HepG2 (cell line): ENCODE data around the gene ARHGAP45. TPM values are rescaled to one million over a fixed set of nuclear protein-coding genes. Genes with fewer than 3 reads are reported as not detected.

Source experiments
- ATAC-seq: fragments of 200-7000 bp; cut with Tn5 transposase; 3 replicates; pipeline ENCODE4 v1.9.1; 2020; ENCODE audit warnings: mild to moderate bottlenecking, moderate library complexity
- BruUV-seq: library from RNA; stranded (reverse); fragments of 400-500 nt; replicated peaks from 2 replicates; lab custom pipeline; 2021; lab: Mats Ljungman, UMichigan
- CTCF ChIA-PET: fragments of 300-600 bp; formaldehyde crosslinking; extraction: SDS; loops from one replicate; lab custom pipeline; 2021; ENCODE audit warnings: low total read pairs, inconsistent platforms, low intra/inter-chr PET ratio; lab: Yijun Ruan, JAX
- POLR2A ChIA-PET: fragments of 350-600 bp; sonication (Branson Sonifier 250); formaldehyde crosslinking; loops from one replicate; lab custom pipeline; 2020; ENCODE audit warnings: antibody characterized with exemption, inconsistent platforms; lab: Yijun Ruan, JAX
- DNase-seq: peaks from one replicate; pipeline ENCODE4 v3.0.0-alpha.2; 2015; ENCODE audit warnings: low spot score
- FAIRE-seq: peaks from 3 replicates; lab custom pipeline; 2011; peaks lifted over from hg19 to GRCh38; lab: Jason Lieb, UNC
- H2AFZ ChIP-seq: one replicate; pipeline ENCODE4 v1.6.1; 2011; ENCODE audit warnings: low read length, inconsistent platforms
- H3K27ac ChIP-seq: fragments of 300-600 bp; 3 replicates; pipeline ENCODE4 v1.8.0; 2011; ENCODE audit warnings: mixed run types, mild to moderate bottlenecking, mixed read lengths, low read length, inconsistent platforms; ENCODE audit not compliant: insufficient read depth; ENCODE audit errors: extremely low read length
- H3K27me3 ChIP-seq, 2 experiments: fragments of 200-600 bp in 1 of 2; 2 replicates in 1 of 2; 3 replicates in 1 of 2; pipeline versions ENCODE4 v1.6.0 to v1.8.0; 2011; ENCODE audit warnings: low read length in 2 of 2, mild to moderate bottlenecking in 2 of 2, moderate library complexity in 2 of 2, inconsistent platforms in 1 of 2; ENCODE audit not compliant: insufficient read depth in 2 of 2, control insufficient read depth in 1 of 2
- H3K36me3 ChIP-seq, 2 experiments: fragments of 200-600 bp in 1 of 2; replicated peaks in 1 of 2; 2 replicates in 1 of 2; 3 replicates in 1 of 2; pipeline versions ENCODE4 v1.5.1 to v1.8.0; 2011; ENCODE audit warnings: low read length in 2 of 2, inconsistent platforms in 1 of 2; ENCODE audit not compliant: insufficient read depth in 2 of 2, control insufficient read depth in 1 of 2
- H3K4me1 ChIP-seq: 2 replicates; pipeline ENCODE4 v1.5.1; 2012; ENCODE audit warnings: low read length, inconsistent platforms; ENCODE audit not compliant: insufficient read depth
- H3K4me2 ChIP-seq: 2 replicates; pipeline ENCODE4 v1.6.0; 2011; ENCODE audit warnings: low read depth, low read length, inconsistent platforms
- H3K4me3 ChIP-seq, 3 experiments: fragments of 200-600 bp in 1 of 3; sonication (generic), shearing (Covaris generic) in 1 of 3; replicated peaks in 1 of 3; 2 replicates each; pipeline ENCODE4 v1.5.1; 2011 to 2016; ENCODE audit warnings: low read length in 3 of 3, inconsistent platforms in 2 of 3, low read depth in 2 of 3, mild to moderate bottlenecking in 2 of 3, control low read depth in 1 of 3, mixed read lengths in 1 of 3; ENCODE audit not compliant: insufficient read depth in 1 of 3
- H3K79me2 ChIP-seq: one replicate; pipeline ENCODE4 v1.6.1; 2011; ENCODE audit warnings: low read length, inconsistent platforms; ENCODE audit not compliant: insufficient read depth
- H3K9ac ChIP-seq: 2 replicates; pipeline ENCODE4 v1.6.0; 2011; ENCODE audit warnings: mild to moderate bottlenecking, low read depth, low read length, inconsistent platforms; ENCODE audit not compliant: insufficient read depth
- H3K9me3 ChIP-seq: 2 replicates; pipeline ENCODE4 v1.5.1; 2012; ENCODE audit warnings: mild to moderate bottlenecking, low read length
- H4K20me1 ChIP-seq: 2 replicates; pipeline ENCODE4 v1.6.0; 2011; ENCODE audit warnings: inconsistent platforms, mild to moderate bottlenecking, low read length, moderate library complexity; ENCODE audit not compliant: insufficient read depth
- DNMT3B ChIP-seq: conservative IDR thresholded peaks from 2 replicates; pipeline ENCODE4 v1.6.1; 2016; ENCODE audit warnings: missing biosample characterization, control low read depth
- GMEB1 ChIP-seq: sonication (generic); formaldehyde crosslinking; IDR thresholded peaks from 2 replicates; pipeline ENCODE4 v1.5.1; 2020; ENCODE audit warnings: missing genetic modification reagents, mild to moderate bottlenecking, borderline replicate concordance
- HMGA1 ChIP-seq: sonication (generic); formaldehyde crosslinking; conservative IDR thresholded peaks from 2 replicates; pipeline ENCODE4 v1.4.0; 2020; ENCODE audit warnings: missing genetic modification reagents
- NFE2 ChIP-seq: sonication (generic); formaldehyde crosslinking; IDR thresholded peaks from 2 replicates; pipeline ENCODE4 v1.4.0; 2020; ENCODE audit warnings: missing genetic modification reagents
- SRSF9 ChIP-seq: fragments of 200-400 bp; formaldehyde crosslinking; IDR thresholded peaks from 2 replicates; pipeline ENCODE4 v1.6.1; 2018; ENCODE audit warnings: borderline replicate concordance, mild to moderate bottlenecking, low read depth, low read length; ENCODE audit not compliant: insufficient read depth, poor library complexity, severe bottlenecking
- ZBTB38 ChIP-seq: sonication (generic); formaldehyde crosslinking; IDR thresholded peaks from 2 replicates; pipeline ENCODE4 v1.5.1; 2020; ENCODE audit warnings: mild to moderate bottlenecking, missing genetic modification reagents
- ZBTB44 ChIP-seq: sonication (generic); formaldehyde crosslinking; IDR thresholded peaks from 2 replicates; pipeline ENCODE4 v1.4.0; 2020; ENCODE audit warnings: missing genetic modification reagents
- ZBTB8A ChIP-seq: sonication (generic); formaldehyde crosslinking; IDR thresholded peaks from 2 replicates; pipeline ENCODE4 v1.4.0; 2020; ENCODE audit warnings: mild to moderate bottlenecking, low read depth, missing genetic modification reagents, borderline replicate concordance
- ZNF282 ChIP-seq: fragments of 450-650 bp; IDR thresholded peaks from 2 replicates; pipeline ENCODE4 v1.6.1; 2018; ENCODE audit not compliant: partially characterized antibody
- ZNF572 ChIP-seq: sonication (generic); formaldehyde crosslinking; IDR thresholded peaks from 2 replicates; pipeline ENCODE4 v1.5.1; 2020; ENCODE audit warnings: mild to moderate bottlenecking, missing genetic modification reagents
- whole genome bisulfite sequencing: methylation state at CpG from one replicate; pipeline ENCODE4 v1.1.6; 2017; ENCODE audit warnings: low lambda C conversion rate; 5-methylcytosine and 5-hydroxymethylcytosine counted together
- in situ Hi-C: cut with HindIII; loops from 2 replicates; pipeline ENCODE4 v1.10.0; 2017; ENCODE audit warnings: low pct_unique_long_range_greater_than_20kb; ENCODE audit not compliant: extremely low pct_ligation_motif_present
- intact Hi-C: fragments of 100-400 bp; cut with micrococcal nuclease; formaldehyde crosslinking; loops from one replicate; pipeline ENCODE4 v1.10.0; 2022; ENCODE audit not compliant: unreplicated experiment
- polyA plus RNA-seq, 8 experiments: library from polyadenylated mRNA; depleted of rRNA in 3 of 8; stranded (reverse) in 7 of 8; unstranded in 1 of 8; fragments of >200 nt; fragmentation: Illumina TruSeq in 4 of 8; extraction: Trizol in 4 of 8; gene quantifications; 2 replicates each; pipeline versions ENCODE4 v1.2.1 to v1.2.3, GENCODE V29; 2011 to 2016; ENCODE audit warnings: low read depth in 4 of 8, missing spikeins in 1 of 8, mixed read lengths in 1 of 8; ENCODE audit not compliant: insufficient read depth in 1 of 8
- total RNA-seq, 5 experiments: library from RNA; depleted of rRNA; stranded (reverse); fragments of >200 nt; fragmentation: Illumina TruSeq; extraction: Trizol; gene quantifications; 2 replicates each; pipeline ENCODE4 v1.2.3, GENCODE V29; 2016; ENCODE audit warnings: low read depth in 1 of 5
- TF ChIP-seq, protein P1 (sequence below): sonication (generic); formaldehyde crosslinking; IDR thresholded peaks from 2 replicates; pipeline ENCODE4 v1.4.0; 2020; ENCODE audit warnings: mild to moderate bottlenecking, missing genetic modification reagents

ARHGAP45 gene
- total and polyA plus RNA-seq, 2 of the 13 experiments (the other 11 are each of a cell fraction or from before 2014, with no cell fraction given) = 0.84 to 32.0 TPM

- Histone ChIP-seq H3K27me3 (no peaks in the 10 kb centered on the region), H3K27ac (no peak overlapping the region), H3K9ac (no peak overlapping the region), H4K20me1 (no peaks in the 10 kb centered on the region), H3K4me2 (no peak overlapping the region), H3K9me3 (no peaks in the 10 kb centered on the region), H3K36me3 (peaks cover 22 to 47% of the 10 kb centered on the region in 2 experiments; a peak in 4 of 5 replicates), H2AFZ (no peak overlapping the region), H3K79me2 (no peaks in the 10 kb centered on the region), H3K4me1 (no peaks in the 10 kb centered on the region), H3K4me3 (no peak overlapping the region)
- WGBS = 95% methylated on average over 8 of the region's 20 CpGs
- in situ Hi-C loops = no loop called here
- POLR2A ChIA-PET = interaction anchor here (0.8 to 1.2 kb wide), 2 partner anchors 9 to 117 kb away, joined by 3 to 5 read pairs; no protein-coding TSS in a partner anchor
- FAIRE-seq (no peak), ATAC-seq (no peak; the same call in 2 of the 3 replicates), DNase-seq (no peak)
- no TSS peak for BruUV-seq
- no peak for TF ChIP-seq ZBTB8A
- no peak for TF ChIP-seq HMGA1
- TF ChIP-seq ZNF572 = no peak
- intact Hi-C loops = no loop called here
- CTCF ChIA-PET = no interaction called here
Observed at GRCh38 chr19:1123381-1123780, 56.4 kb downstream of the ARHGAP45 start.

GRCh38 chr19:1123885-1124677, 57.1 kb downstream of the ARHGAP45 start:
- H4K20me1 ChIP-seq = no peaks in the 10 kb centered on the region
- H3K4me2 ChIP-seq = no peak overlapping the region
- no peak overlapping the region for H3K4me3 ChIP-seq
- CTCF ChIA-PET = no interaction called here
- no peaks in the 10 kb centered on the region for H3K27me3 ChIP-seq
- FAIRE-seq = no peak
- H3K9me3 ChIP-seq = no peaks in the 10 kb centered on the region
- peaks cover 21 to 43% of the 10 kb centered on the region in 2 experiments; a peak in 4 of 5 replicates for H3K36me3 ChIP-seq
- peaks cover 4% of the 10 kb centered on the region; the same call in 1 of the 2 replicates for H3K4me1 ChIP-seq
- no peak overlapping the region for H3K27ac ChIP-seq
- H3K79me2 ChIP-seq = no peaks in the 10 kb centered on the region
- WGBS = 97% methylated on average over 15 of the region's 23 CpGs
- no peak overlapping the region for H2AFZ ChIP-seq
- no TSS peak for BruUV-seq
- H3K9ac ChIP-seq = no peak overlapping the region
- DNase-seq = no peak
- in situ Hi-C loops = no loop called here
- intact Hi-C loops = no loop called here
- ATAC-seq = no peak
- POLR2A ChIA-PET = interaction anchor here (0.8 kb wide), 1 partner anchor 117 kb away, joined by 3 read pairs; no protein-coding TSS in a partner anchor
- TF ChIP-seq ZBTB38 (CRISPR knock-in tag) (no peak), GMEB1 (no peak), ZBTB44 (CRISPR knock-in tag) (no peak), DNMT3B (CRISPR knock-in tag) (no peak), NFE2 (CRISPR knock-in tag) (no peak), ZNF282 (no peak), SRSF9 (no peak)
- TF ChIP-seq, protein P1, sequence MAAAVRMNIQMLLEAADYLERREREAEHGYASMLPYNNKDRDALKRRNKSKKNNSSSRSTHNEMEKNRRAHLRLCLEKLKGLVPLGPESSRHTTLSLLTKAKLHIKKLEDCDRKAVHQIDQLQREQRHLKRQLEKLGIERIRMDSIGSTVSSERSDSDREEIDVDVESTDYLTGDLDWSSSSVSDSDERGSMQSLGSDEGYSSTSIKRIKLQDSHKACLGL (CRISPR knock-in tag) = no peak
